HepG2 (cell line): ENCODE results near the gene ZNF184. TPM values are rescaled to one million over a fixed set of nuclear protein-coding genes. Genes with fewer than 3 reads are reported as not detected.

Source experiments
- ATAC-seq: fragments of 200-7000 bp; cut with Tn5 transposase; 3 replicates; pipeline ENCODE4 v1.9.1; 2020; ENCODE audit warnings: mild to moderate bottlenecking, moderate library complexity
- BruUV-seq: library from RNA; stranded (reverse); fragments of 400-500 nt; replicated peaks from 2 replicates; lab custom pipeline; 2021; lab: Mats Ljungman, UMichigan
- CTCF ChIA-PET: fragments of 300-600 bp; formaldehyde crosslinking; extraction: SDS; loops from one replicate; lab custom pipeline; 2021; ENCODE audit warnings: low total read pairs, inconsistent platforms, low intra/inter-chr PET ratio; lab: Yijun Ruan, JAX
- POLR2A ChIA-PET: fragments of 350-600 bp; sonication (Branson Sonifier 250); formaldehyde crosslinking; loops from one replicate; lab custom pipeline; 2020; ENCODE audit warnings: antibody characterized with exemption, inconsistent platforms; lab: Yijun Ruan, JAX
- DNase-seq: peaks from one replicate; pipeline ENCODE4 v3.0.0-alpha.2; 2015; ENCODE audit warnings: low spot score
- FAIRE-seq: peaks from 3 replicates; lab custom pipeline; 2011; peaks lifted over from hg19 to GRCh38; lab: Jason Lieb, UNC
- H2AFZ ChIP-seq: one replicate; pipeline ENCODE4 v1.6.1; 2011; ENCODE audit warnings: low read length, inconsistent platforms
- H3K27ac ChIP-seq: fragments of 300-600 bp; 3 replicates; pipeline ENCODE4 v1.8.0; 2011; ENCODE audit warnings: mixed run types, mild to moderate bottlenecking, mixed read lengths, low read length, inconsistent platforms; ENCODE audit not compliant: insufficient read depth; ENCODE audit errors: extremely low read length
- H3K27me3 ChIP-seq, 2 experiments: fragments of 200-600 bp in 1 of 2; 2 replicates in 1 of 2; 3 replicates in 1 of 2; pipeline versions ENCODE4 v1.6.0 to v1.8.0; 2011; ENCODE audit warnings: low read length in 2 of 2, mild to moderate bottlenecking in 2 of 2, moderate library complexity in 2 of 2, inconsistent platforms in 1 of 2; ENCODE audit not compliant: insufficient read depth in 2 of 2, control insufficient read depth in 1 of 2
- H3K36me3 ChIP-seq, 2 experiments: fragments of 200-600 bp in 1 of 2; replicated peaks in 1 of 2; 2 replicates in 1 of 2; 3 replicates in 1 of 2; pipeline versions ENCODE4 v1.5.1 to v1.8.0; 2011; ENCODE audit warnings: low read length in 2 of 2, inconsistent platforms in 1 of 2; ENCODE audit not compliant: insufficient read depth in 2 of 2, control insufficient read depth in 1 of 2
- H3K4me1 ChIP-seq: 2 replicates; pipeline ENCODE4 v1.5.1; 2012; ENCODE audit warnings: low read length, inconsistent platforms; ENCODE audit not compliant: insufficient read depth
- H3K4me2 ChIP-seq: 2 replicates; pipeline ENCODE4 v1.6.0; 2011; ENCODE audit warnings: low read depth, low read length, inconsistent platforms
- H3K4me3 ChIP-seq, 3 experiments: fragments of 200-600 bp in 1 of 3; sonication (generic), shearing (Covaris generic) in 1 of 3; replicated peaks in 1 of 3; 2 replicates each; pipeline ENCODE4 v1.5.1; 2011 to 2016; ENCODE audit warnings: low read length in 3 of 3, inconsistent platforms in 2 of 3, low read depth in 2 of 3, mild to moderate bottlenecking in 2 of 3, control low read depth in 1 of 3, mixed read lengths in 1 of 3; ENCODE audit not compliant: insufficient read depth in 1 of 3
- H3K79me2 ChIP-seq: one replicate; pipeline ENCODE4 v1.6.1; 2011; ENCODE audit warnings: low read length, inconsistent platforms; ENCODE audit not compliant: insufficient read depth
- H3K9ac ChIP-seq: 2 replicates; pipeline ENCODE4 v1.6.0; 2011; ENCODE audit warnings: mild to moderate bottlenecking, low read depth, low read length, inconsistent platforms; ENCODE audit not compliant: insufficient read depth
- H3K9me3 ChIP-seq: 2 replicates; pipeline ENCODE4 v1.5.1; 2012; ENCODE audit warnings: mild to moderate bottlenecking, low read length
- H4K20me1 ChIP-seq: 2 replicates; pipeline ENCODE4 v1.6.0; 2011; ENCODE audit warnings: inconsistent platforms, mild to moderate bottlenecking, low read length, moderate library complexity; ENCODE audit not compliant: insufficient read depth
- BORCS8-MEF2B ChIP-seq: sonication (generic); formaldehyde crosslinking; IDR thresholded peaks from 2 replicates; pipeline ENCODE4 v1.8.0; 2022; ENCODE audit warnings: mild to moderate bottlenecking, missing genetic modification reagents
- CHCHD3 ChIP-seq: sonication (generic); formaldehyde crosslinking; IDR thresholded peaks from 2 replicates; pipeline ENCODE4 v1.8.0; 2022; ENCODE audit warnings: mild to moderate bottlenecking, missing genetic modification reagents, moderate library complexity
- CREM ChIP-seq, 2 experiments: sonication (generic) in 1 of 2; formaldehyde crosslinking in 1 of 2; IDR thresholded peaks; 2 replicates each; pipeline versions ENCODE4 v1.4.0 to v1.6.1; 2016 to 2020; ENCODE audit warnings: antibody characterized with exemption in 1 of 2, mild to moderate bottlenecking in 1 of 2, missing genetic modification reagents in 1 of 2
- EHMT2 ChIP-seq: fragments of 200-600 bp; sonication (generic); IDR thresholded peaks from 2 replicates; pipeline ENCODE4 v1.7.0; 2017; ENCODE audit warnings: antibody characterized with exemption, low read depth, low read length, borderline replicate concordance
- ELF3 ChIP-seq: IDR thresholded peaks from 2 replicates; pipeline ENCODE4 v1.6.1; 2016; ENCODE audit warnings: missing genetic modification reagents, missing compliant biosample characterization
- KDM1A ChIP-seq: IDR thresholded peaks from 2 replicates; pipeline ENCODE4 v1.6.1; 2016; ENCODE audit warnings: missing compliant biosample characterization
- MED1 ChIP-seq: sonication (generic); formaldehyde crosslinking; IDR thresholded peaks from 2 replicates; pipeline ENCODE4 v1.4.0; 2020; ENCODE audit warnings: missing genetic modification reagents
- MTA1 ChIP-seq: sonication (generic); formaldehyde crosslinking; IDR thresholded peaks from 2 replicates; pipeline ENCODE4 v1.4.0; 2020; ENCODE audit warnings: missing genetic modification reagents, mild to moderate bottlenecking, borderline replicate concordance
- NAIF1 ChIP-seq: sonication (generic); formaldehyde crosslinking; IDR thresholded peaks from 2 replicates; pipeline ENCODE4 v1.5.0; 2020; ENCODE audit warnings: mild to moderate bottlenecking, missing genetic modification reagents, borderline replicate concordance
- PLRG1 ChIP-seq: fragments of 450-650 bp; conservative IDR thresholded peaks from 2 replicates; pipeline ENCODE4 v1.6.1; 2016
- POGZ ChIP-seq: sonication (generic); formaldehyde crosslinking; IDR thresholded peaks from 2 replicates; pipeline ENCODE4 v1.4.0; 2020; ENCODE audit warnings: mild to moderate bottlenecking, missing genetic modification reagents
- RBAK ChIP-seq: sonication (generic); formaldehyde crosslinking; IDR thresholded peaks from 2 replicates; pipeline ENCODE4 v1.5.1; 2020; ENCODE audit warnings: mild to moderate bottlenecking, missing genetic modification reagents
- REXO4 ChIP-seq: sonication (generic); formaldehyde crosslinking; IDR thresholded peaks from 2 replicates; pipeline ENCODE4 v1.8.0; 2022; ENCODE audit warnings: missing genetic modification reagents, mild to moderate bottlenecking, borderline replicate concordance
- RFXANK ChIP-seq: IDR thresholded peaks from 2 replicates; pipeline ENCODE4 v1.6.1; 2016
- SALL2 ChIP-seq: sonication (generic); formaldehyde crosslinking; IDR thresholded peaks from 2 replicates; pipeline ENCODE4 v1.8.1; 2023; ENCODE audit warnings: mild to moderate bottlenecking, missing genetic modification reagents, inconsistent platforms
- STAG1 ChIP-seq: sonication (generic); formaldehyde crosslinking; IDR thresholded peaks from 2 replicates; pipeline ENCODE4 v1.4.0; 2020; ENCODE audit warnings: missing genetic modification reagents
- YEATS4 ChIP-seq: sonication (generic); formaldehyde crosslinking; IDR thresholded peaks from 2 replicates; pipeline ENCODE4 v1.4.0; 2020; ENCODE audit warnings: missing genetic modification reagents, borderline replicate concordance
- ZBTB21 ChIP-seq: sonication (generic); formaldehyde crosslinking; IDR thresholded peaks from 2 replicates; pipeline ENCODE4 v1.4.0; 2020; ENCODE audit warnings: missing genetic modification reagents
- ZEB1 ChIP-seq: IDR thresholded peaks from 2 replicates; pipeline ENCODE4 v1.6.1; 2012; ENCODE audit warnings: mild to moderate bottlenecking, low read depth, inconsistent platforms; ENCODE audit not compliant: insufficient replicate concordance
- ZNF264 ChIP-seq: sonication (generic); formaldehyde crosslinking; IDR thresholded peaks from 2 replicates; pipeline ENCODE4 v1.4.0; 2020; ENCODE audit warnings: missing genetic modification reagents
- ZNF331 ChIP-seq: sonication (generic); formaldehyde crosslinking; IDR thresholded peaks from 2 replicates; pipeline ENCODE4 v1.4.0; 2020; ENCODE audit warnings: missing genetic modification reagents
- ZNF468 ChIP-seq: sonication (generic); formaldehyde crosslinking; IDR thresholded peaks from 2 replicates; pipeline ENCODE4 v1.8.0; 2022; ENCODE audit warnings: mild to moderate bottlenecking, moderate library complexity, missing genetic modification reagents
- ZNF7 ChIP-seq: IDR thresholded peaks from 2 replicates; pipeline ENCODE4 v1.6.1; 2016; ENCODE audit warnings: missing biosample characterization, missing genetic modification reagents
- ZNF749 ChIP-seq: sonication (generic); formaldehyde crosslinking; IDR thresholded peaks from 2 replicates; pipeline ENCODE4 v1.8.0; 2022; ENCODE audit warnings: mild to moderate bottlenecking, missing genetic modification reagents, moderate library complexity, borderline replicate concordance
- WGBS: methylation state at CpG from one replicate; pipeline ENCODE4 v1.1.6; 2017; ENCODE audit warnings: low lambda C conversion rate; 5-methylcytosine and 5-hydroxymethylcytosine counted together
- in situ Hi-C: cut with HindIII; loops from 2 replicates; pipeline ENCODE4 v1.10.0; 2017; ENCODE audit warnings: low pct_unique_long_range_greater_than_20kb; ENCODE audit not compliant: extremely low pct_ligation_motif_present
- intact Hi-C: fragments of 100-400 bp; cut with micrococcal nuclease; formaldehyde crosslinking; loops from one replicate; pipeline ENCODE4 v1.10.0; 2022; ENCODE audit not compliant: unreplicated experiment
- polyA plus RNA-seq, 8 experiments: library from polyadenylated mRNA; depleted of rRNA in 3 of 8; stranded (reverse) in 7 of 8; unstranded in 1 of 8; fragments of >200 nt; fragmentation: Illumina TruSeq in 4 of 8; extraction: Trizol in 4 of 8; gene quantifications; 2 replicates each; pipeline versions ENCODE4 v1.2.1 to v1.2.3, GENCODE V29; 2011 to 2016; ENCODE audit warnings: low read depth in 4 of 8, missing spikeins in 1 of 8, mixed read lengths in 1 of 8; ENCODE audit not compliant: insufficient read depth in 1 of 8
- total RNA-seq, 5 experiments: library from RNA; depleted of rRNA; stranded (reverse); fragments of >200 nt; fragmentation: Illumina TruSeq; extraction: Trizol; gene quantifications; 2 replicates each; pipeline ENCODE4 v1.2.3, GENCODE V29; 2016; ENCODE audit warnings: low read depth in 1 of 5
- TF ChIP-seq, protein P1 (sequence below): sonication (generic); formaldehyde crosslinking; IDR thresholded peaks from 2 replicates; pipeline ENCODE4 v1.5.1; 2020; ENCODE audit warnings: mild to moderate bottlenecking, missing genetic modification reagents, moderate library complexity

Gene ZNF184
- total and polyA plus RNA-seq, 2 of the 13 experiments (the other 11 are each of a cell fraction or from before 2014, with no cell fraction given), result 2.1 to 10.1 TPM

DNA sequence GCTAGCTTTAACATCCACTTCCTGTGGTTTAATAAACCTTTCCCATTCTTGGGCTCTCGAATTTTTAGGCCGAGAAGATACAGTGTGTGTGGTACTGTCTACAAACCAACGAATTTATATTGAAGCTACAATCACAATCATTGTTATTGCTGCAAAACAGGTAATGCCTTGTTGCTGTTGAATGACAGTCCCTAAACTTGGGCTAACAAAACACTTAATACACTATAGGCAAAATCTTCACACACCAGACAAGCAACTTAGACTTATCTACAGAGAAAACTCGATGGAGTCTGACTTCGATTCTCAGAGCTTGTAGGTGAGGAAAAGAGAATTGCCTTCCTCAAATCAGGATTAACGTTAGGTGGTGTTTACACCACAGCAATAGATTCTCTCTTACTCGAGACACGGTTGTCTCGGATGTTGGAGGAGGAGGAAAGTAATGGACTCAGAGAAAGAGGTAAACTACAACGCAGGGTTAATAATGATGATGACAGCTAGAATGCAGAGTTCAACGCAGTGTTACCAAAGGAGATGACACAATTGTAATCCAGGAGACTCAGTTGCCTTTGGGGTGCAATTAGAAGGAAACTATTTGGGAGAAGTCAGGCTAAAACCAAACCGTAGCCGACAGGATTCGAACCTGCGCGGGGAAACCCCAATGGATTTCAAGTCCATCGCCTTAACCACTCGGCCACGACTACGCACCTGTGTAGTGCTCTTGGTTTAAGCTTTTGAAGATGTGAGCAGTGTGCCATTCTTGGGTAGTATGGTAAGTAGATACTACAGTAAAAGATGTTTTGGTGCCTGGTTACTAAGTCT is 32.5 kb upstream of the ZNF184 start:
- no TSS peak for BruUV-seq
- peak overlapping the region in 1 of 3 experiments; percentile 20; a peak in 1 of 6 replicates for H3K4me3 ChIP-seq
- no peaks in the 10 kb centered on the region for H3K79me2 ChIP-seq
- H3K36me3 ChIP-seq, result no peaks in the 10 kb centered on the region
- intact Hi-C loops, result loop anchor here (5.0 kb wide), 1 partner anchor 87 kb away; no protein-coding TSS in a partner anchor
- WGBS, result 9% methylated on average over 20 of the region's 20 CpGs
- FAIRE-seq (peak; percentile 91), DNase-seq (peak; percentile 86), ATAC-seq (peak; percentile 82)
- H3K9ac ChIP-seq, result no peak overlapping the region; the same call in 1 of the 2 replicates
- no peaks in the 10 kb centered on the region for H4K20me1 ChIP-seq
- ChIA-PET CTCF (no interaction called here), POLR2A (interaction anchor here (1.0 to 1.6 kb wide), 4 partner anchors 10 to 33 kb away, joined by 3 to 6 read pairs (median 4); partner anchors contain the start of gene ZNF184)
- peaks cover 46% of the 10 kb centered on the region for H3K4me1 ChIP-seq
- H3K27ac ChIP-seq, result no peak overlapping the region
- in situ Hi-C loops, result loop anchor here (10.0 to 25.0 kb wide), 3 partner anchors 107 to 1193 kb away; no protein-coding TSS in a partner anchor
- peak overlapping the region; percentile 58 for H3K4me2 ChIP-seq
- H3K27me3 ChIP-seq, result peaks cover 0 to 2% of the 10 kb centered on the region in 2 experiments; a peak in 2 of 5 replicates
- no peak overlapping the region for H2AFZ ChIP-seq
- H3K9me3 ChIP-seq, result no peaks in the 10 kb centered on the region
- no peak for TF ChIP-seq REXO4 (CRISPR knock-in tag)
- no peak for TF ChIP-seq ZNF7 (CRISPR knock-in tag)
- no peak for TF ChIP-seq POGZ (CRISPR knock-in tag)
- TF ChIP-seq, protein P1, sequence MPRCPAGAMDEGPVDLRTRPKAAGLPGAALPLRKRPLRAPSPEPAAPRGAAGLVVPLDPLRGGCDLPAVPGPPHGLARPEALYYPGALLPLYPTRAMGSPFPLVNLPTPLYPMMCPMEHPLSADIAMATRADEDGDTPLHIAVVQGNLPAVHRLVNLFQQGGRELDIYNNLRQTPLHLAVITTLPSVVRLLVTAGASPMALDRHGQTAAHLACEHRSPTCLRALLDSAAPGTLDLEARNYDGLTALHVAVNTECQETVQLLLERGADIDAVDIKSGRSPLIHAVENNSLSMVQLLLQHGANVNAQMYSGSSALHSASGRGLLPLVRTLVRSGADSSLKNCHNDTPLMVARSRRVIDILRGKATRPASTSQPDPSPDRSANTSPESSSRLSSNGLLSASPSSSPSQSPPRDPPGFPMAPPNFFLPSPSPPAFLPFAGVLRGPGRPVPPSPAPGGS (CRISPR knock-in tag), result no peak
- no peak for TF ChIP-seq EHMT2
- no peak for TF ChIP-seq CHCHD3 (CRISPR knock-in tag)
- TF ChIP-seq STAG1 (CRISPR knock-in tag), result 0 out of 2 replicates have a peak, but pooled peaks have one; percentile 16
- TF ChIP-seq ZBTB21 (CRISPR knock-in tag), result peak; percentile 79
- 0 out of 2 replicates have a peak, but pooled peaks have one; percentile 44 for TF ChIP-seq SALL2 (CRISPR knock-in tag)
- TF ChIP-seq ELF3 (CRISPR knock-in tag), result peak; percentile 75
- peak; percentile 90 for TF ChIP-seq ZNF331 (CRISPR knock-in tag)
- no peak for TF ChIP-seq ZNF749 (CRISPR knock-in tag)
- TF ChIP-seq YEATS4 (CRISPR knock-in tag), result no peak
- peak; percentile 80 for TF ChIP-seq ZEB1
- TF ChIP-seq KDM1A (CRISPR knock-in tag), result peak; percentile 57; the same call in 1 of the 2 replicates
- peak; percentile 69; the same call in 1 of the 2 replicates for TF ChIP-seq MED1 (CRISPR knock-in tag)
- TF ChIP-seq BORCS8-MEF2B (CRISPR knock-in tag), result 0 out of 2 replicates have a peak, but pooled peaks have one; percentile 52
- TF ChIP-seq RBAK (CRISPR knock-in tag), result no peak
- no peak for TF ChIP-seq PLRG1
- TF ChIP-seq ZNF468 (CRISPR knock-in tag), result no peak
- no peak for TF ChIP-seq MTA1 (CRISPR knock-in tag)
- TF ChIP-seq CREM (IDR thresholded peaks at IDR 0.05), result peak; percentile 46; the same call in 1 of the 2 replicates
- no peak for TF ChIP-seq CREM (CRISPR knock-in tag; IDR thresholded peaks at IDR 0.05)
- TF ChIP-seq NAIF1 (CRISPR knock-in tag), result 0 out of 2 replicates have a peak, but pooled peaks have one; percentile 40
- 0 out of 2 replicates have a peak, but pooled peaks have one; percentile 14 for TF ChIP-seq ZNF264 (CRISPR knock-in tag)
- 0 out of 2 replicates have a peak, but pooled peaks have one; percentile 42 for TF ChIP-seq RFXANK (CRISPR knock-in tag)
